Endothelial cell (in vitro differentiated cells): ENCODE data around the gene SVOPL. TPM values are rescaled to one million over a fixed set of nuclear protein-coding genes. Genes with fewer than 3 reads are reported as not detected.

Experiments
- DNase-seq: peaks from one replicate; pipeline ENCODE4 v3.0.0; 2021; ENCODE audit warnings: low spot score
- H3K27ac Mint-ChIP-seq: one replicate; pipeline ENCODE4 v1.8.0; 2021; ENCODE audit warnings: mixed read lengths, inconsistent platforms; ENCODE audit not compliant: unreplicated experiment
- H3K27me3 Mint-ChIP-seq: one replicate; pipeline ENCODE4 v1.8.0; 2021; ENCODE audit warnings: mild to moderate bottlenecking, moderate library complexity, mixed read lengths, inconsistent platforms; ENCODE audit not compliant: unreplicated experiment
- H3K36me3 Mint-ChIP-seq: one replicate; pipeline ENCODE4 v1.8.0; 2021; ENCODE audit warnings: mild to moderate bottlenecking, low read depth, mixed read lengths, inconsistent platforms; ENCODE audit not compliant: unreplicated experiment
- H3K4me1 Mint-ChIP-seq: one replicate; pipeline ENCODE4 v1.8.0; 2021; ENCODE audit warnings: mild to moderate bottlenecking, mixed read lengths, inconsistent platforms; ENCODE audit not compliant: unreplicated experiment
- H3K4me3 Mint-ChIP-seq: one replicate; pipeline ENCODE4 v1.8.0; 2021; ENCODE audit warnings: mild to moderate bottlenecking, mixed read lengths, inconsistent platforms; ENCODE audit not compliant: unreplicated experiment
- H3K9me3 Mint-ChIP-seq: one replicate; pipeline ENCODE4 v1.8.0; 2021; ENCODE audit warnings: mixed read lengths, inconsistent platforms; ENCODE audit not compliant: unreplicated experiment
- CTCF ChIP-seq: fragments of 200-600 bp; sonication (generic); IDR thresholded peaks from one replicate; pipeline ENCODE4 v1.5.0; 2021; ENCODE audit warnings: antibody characterized with exemption; ENCODE audit not compliant: unreplicated experiment
- total RNA-seq: library from RNA; stranded (reverse); fragmentation: NEBNext Ultra II Directional; extraction: Animal tissue kit (Norgen Biotek cat#: 25700); gene quantifications from one replicate; pipeline ENCODE4 v1.2.1, GENCODE V29; 2021; ENCODE audit not compliant: unreplicated experiment

The SVOPL gene
- total RNA-seq, 1 donor from 2014 or later = not detected

- Mint-ChIP-seq H3K4me3 (no peak overlapping the region), H3K36me3 (no peaks in the 10 kb centered on the region), H3K27me3 (no peaks in the 10 kb centered on the region), H3K4me1 (peaks cover 11% of the 10 kb centered on the region), H3K27ac (no peak overlapping the region), H3K9me3 (no peaks in the 10 kb centered on the region)
- DNase-seq = no peak
- TF ChIP-seq CTCF = no peak
Measured at GRCh38 chr7:138658889-138659288, 42.3 kb downstream of the SVOPL start.

- TF ChIP-seq CTCF = no peak
- H3K36me3 Mint-ChIP-seq = no peaks in the 10 kb centered on the region
- no peak overlapping the region for H3K27ac Mint-ChIP-seq
- no peak for DNase-seq
- no peaks in the 10 kb centered on the region for H3K9me3 Mint-ChIP-seq
- H3K27me3 Mint-ChIP-seq = no peaks in the 10 kb centered on the region
- H3K4me3 Mint-ChIP-seq = no peak overlapping the region
- H3K4me1 Mint-ChIP-seq = peaks cover 4% of the 10 kb centered on the region
Measured at GRCh38 chr7:138657854-138658386, 43.2 kb downstream of the SVOPL start.

- Mint-ChIP-seq H3K36me3 (no peaks in the 10 kb centered on the region), H3K9me3 (no peaks in the 10 kb centered on the region), H3K27me3 (peaks cover 1% of the 10 kb centered on the region), H3K4me3 (no peak overlapping the region), H3K4me1 (peaks cover under 1% of the 10 kb centered on the region), H3K27ac (no peak overlapping the region)
- no peak for TF ChIP-seq CTCF
- no peak for DNase-seq
Measured at GRCh38 chr7:138656952-138657351, 44.2 kb downstream of the SVOPL start.

GRCh38 chr7:138654616-138655015 is 46.5 kb downstream of the SVOPL start:
- H3K27ac Mint-ChIP-seq = no peak overlapping the region
- H3K27me3 Mint-ChIP-seq = peaks cover 2% of the 10 kb centered on the region
- no peak for TF ChIP-seq CTCF
- H3K4me1 Mint-ChIP-seq = no peaks in the 10 kb centered on the region
- no peak overlapping the region for H3K4me3 Mint-ChIP-seq
- no peaks in the 10 kb centered on the region for H3K36me3 Mint-ChIP-seq
- no peaks in the 10 kb centered on the region for H3K9me3 Mint-ChIP-seq
- DNase-seq = no peak

- no peaks in the 10 kb centered on the region for H3K36me3 Mint-ChIP-seq
- H3K27ac Mint-ChIP-seq = no peak overlapping the region
- H3K9me3 Mint-ChIP-seq = no peaks in the 10 kb centered on the region
- H3K4me1 Mint-ChIP-seq = no peaks in the 10 kb centered on the region
- peaks cover 2% of the 10 kb centered on the region for H3K27me3 Mint-ChIP-seq
- no peak for DNase-seq
- H3K4me3 Mint-ChIP-seq = no peak overlapping the region
- no peak for TF ChIP-seq CTCF
Measured at GRCh38 chr7:138649506-138649905, 51.7 kb downstream of the SVOPL start.
